ENCODE measurements around the gene ISOC2.
"Not testable (repeated sequence)": the region's sequence is repeated elsewhere in the genome, so short reads cannot be mapped to it uniquely, and the experiment has no call there.

Gene ISOC2, protein sequence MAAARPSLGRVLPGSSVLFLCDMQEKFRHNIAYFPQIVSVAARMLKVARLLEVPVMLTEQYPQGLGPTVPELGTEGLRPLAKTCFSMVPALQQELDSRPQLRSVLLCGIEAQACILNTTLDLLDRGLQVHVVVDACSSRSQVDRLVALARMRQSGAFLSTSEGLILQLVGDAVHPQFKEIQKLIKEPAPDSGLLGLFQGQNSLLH

DNA sequence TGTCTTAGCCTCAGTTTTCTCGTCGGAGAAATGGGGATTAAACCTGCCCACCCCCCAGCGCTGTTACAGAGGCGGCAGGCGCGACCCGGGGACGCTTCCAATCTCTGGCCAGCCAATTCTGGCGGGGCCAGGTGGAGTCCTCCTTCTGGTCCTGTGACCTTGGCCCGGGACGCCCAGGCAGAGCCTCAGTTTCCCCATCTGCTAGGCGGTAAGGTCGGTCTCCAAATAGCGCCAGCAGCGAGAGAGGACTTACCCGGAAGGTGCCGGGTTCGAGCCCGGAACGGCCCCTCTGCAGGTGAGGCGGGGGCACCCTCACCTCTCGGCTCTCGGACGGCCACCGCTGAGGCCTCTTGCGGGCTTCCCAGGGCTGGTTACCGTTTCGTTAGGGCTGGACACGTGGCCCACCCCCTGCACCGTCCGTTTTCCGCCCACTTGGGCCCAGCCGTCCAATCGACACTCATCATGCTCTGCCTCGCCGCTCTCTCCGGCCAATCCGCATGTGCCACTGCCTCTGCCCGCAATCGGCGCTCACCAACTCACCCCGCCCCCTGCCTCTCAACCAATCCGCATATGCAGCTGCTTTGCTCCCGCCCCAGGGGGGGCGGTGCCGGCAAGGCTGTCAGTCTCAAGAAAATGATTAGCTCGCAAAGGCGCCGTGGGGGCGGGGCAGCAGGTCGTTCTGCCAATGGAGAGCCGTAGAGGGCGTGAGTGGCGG is at the start of gene ISOC2:
TSS of gene ISOC2 (minus strand) at position 384 of the 715 bp plus-strand sequence. CDS start 5,156 bp downstream, outside the sequence.
- DNase-seq (ENCODE audit: low read depth in 2 of 3, low spot score in 2 of 3), result peak; percentile 99 to 100 (median 99)

DNA sequence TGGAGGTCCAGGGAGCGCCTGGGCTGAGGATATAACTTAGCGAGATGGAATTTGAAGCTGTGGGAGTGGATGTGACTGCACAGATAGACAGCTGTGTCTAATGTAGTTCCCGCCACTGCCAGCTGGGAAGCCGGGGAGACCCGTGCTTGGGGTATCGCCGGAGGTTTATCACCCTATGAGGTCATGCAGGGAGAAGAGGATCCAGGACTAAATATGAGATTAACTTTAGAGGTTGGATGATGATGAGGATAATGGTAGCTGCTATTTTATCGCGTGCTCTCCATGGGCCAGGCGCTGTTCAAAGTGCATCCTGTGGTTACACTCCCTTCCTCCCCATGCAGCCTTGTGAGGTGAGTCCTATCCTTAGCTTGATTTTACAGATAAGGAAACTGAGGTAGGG is 46.7 kb upstream of the ISOC2 start:
- DNase-seq (ENCODE audit: low read depth in 2 of 3, low spot score in 2 of 3), result no peak

DNA sequence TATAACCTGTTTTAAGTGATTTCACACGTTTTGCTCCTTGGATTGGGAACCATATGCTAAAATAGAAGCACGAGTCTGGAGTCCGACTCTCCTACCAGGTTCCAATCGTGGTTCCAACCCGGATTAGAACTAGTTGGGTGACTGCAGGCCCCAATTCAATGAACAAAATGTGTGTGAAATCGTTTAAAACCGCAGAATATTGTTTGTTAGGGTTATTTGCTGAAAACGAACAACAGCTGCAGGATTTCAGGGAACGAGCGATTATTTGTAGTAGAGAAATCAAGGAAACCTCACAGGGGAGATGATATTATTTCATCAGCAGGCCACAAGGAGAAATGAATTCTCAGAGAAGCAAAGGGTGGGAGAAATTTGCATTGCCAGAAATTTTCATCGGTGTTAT is 43.5 kb upstream of the ISOC2 start:
- no peak for DNase-seq (ENCODE audit: low read depth in 2 of 3, low spot score in 2 of 3)

DNA sequence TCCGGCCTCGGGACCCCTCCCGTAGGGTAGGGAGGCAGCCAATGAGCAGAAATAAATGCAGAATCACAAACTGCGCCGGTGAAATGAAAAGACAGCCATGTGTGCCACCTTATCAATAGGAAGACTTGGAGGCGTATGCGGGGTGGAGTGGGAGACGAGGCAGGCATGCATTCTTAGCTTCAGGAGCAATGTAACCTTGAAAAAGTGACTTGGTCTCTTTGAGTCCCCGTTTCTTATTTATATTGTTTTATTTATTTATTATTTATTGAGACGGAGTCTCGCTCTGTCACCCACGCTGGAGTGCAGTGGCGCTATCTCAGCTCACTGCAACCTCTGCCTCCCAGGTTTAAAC is 42.8 kb upstream of the ISOC2 start:
- DNase-seq (ENCODE audit: low read depth in 2 of 3, low spot score in 2 of 3), result no peak

DNA sequence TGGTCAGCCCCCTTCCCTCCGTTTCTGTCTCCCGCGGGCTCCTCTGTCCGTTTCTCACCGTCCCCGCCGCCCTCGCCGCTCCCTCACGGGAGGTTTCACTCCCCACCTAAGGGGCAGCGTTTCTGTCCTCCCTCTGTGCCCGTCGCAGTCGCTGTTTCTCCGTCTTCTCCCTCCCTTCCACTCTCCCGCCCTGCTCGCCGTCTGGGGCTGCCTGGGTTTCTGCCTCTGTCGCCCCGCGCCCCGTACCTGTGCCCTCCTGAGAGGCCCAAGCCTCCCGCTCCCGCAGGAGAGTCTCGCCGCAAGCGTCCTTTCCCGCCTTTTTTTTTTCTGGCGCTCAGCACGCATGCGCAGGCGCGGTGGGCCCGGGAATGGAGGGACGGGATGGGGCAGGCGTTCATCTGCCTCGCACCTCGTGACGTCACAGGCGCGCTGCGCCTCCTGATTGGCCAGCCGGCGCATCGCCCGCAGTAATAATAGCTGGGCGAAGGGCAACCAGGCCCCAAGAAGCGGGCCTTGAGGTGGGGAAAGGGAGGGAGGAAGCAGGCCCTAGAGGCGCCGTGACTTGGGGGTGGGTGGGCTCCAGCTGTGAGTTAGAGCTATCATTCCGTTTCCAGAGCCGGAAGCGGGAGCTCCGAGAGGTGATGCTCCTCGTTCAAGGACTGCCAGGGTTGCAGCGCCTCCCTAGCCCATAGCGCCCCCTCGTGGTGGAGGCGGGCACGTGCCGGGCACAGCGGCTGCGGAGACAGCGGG is 42.2 kb upstream of the ISOC2 start:
- DNase-seq (ENCODE audit: low read depth in 2 of 3, low spot score in 2 of 3), result peak; percentile 81 to 99 (median 99)

DNA sequence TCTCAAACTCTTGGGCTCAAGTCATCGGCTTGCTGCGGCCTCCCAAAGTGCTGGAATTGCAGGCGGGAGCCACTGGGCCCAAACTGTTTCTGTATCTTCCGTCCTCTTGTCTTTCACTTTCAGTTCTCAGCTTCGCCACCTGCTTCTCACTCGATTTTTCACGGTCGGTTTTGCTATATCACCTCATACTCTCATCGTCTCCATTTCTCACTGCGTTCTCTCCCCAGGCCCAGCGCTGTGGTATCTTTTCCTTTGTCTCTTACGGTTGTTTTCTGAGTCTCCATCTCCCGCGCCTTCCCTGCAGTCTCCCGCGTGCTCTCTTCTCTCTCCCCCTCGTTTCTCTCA is 41.7 kb upstream of the ISOC2 start:
- DNase-seq (ENCODE audit: low read depth in 2 of 3, low spot score in 2 of 3), result no peak

DNA sequence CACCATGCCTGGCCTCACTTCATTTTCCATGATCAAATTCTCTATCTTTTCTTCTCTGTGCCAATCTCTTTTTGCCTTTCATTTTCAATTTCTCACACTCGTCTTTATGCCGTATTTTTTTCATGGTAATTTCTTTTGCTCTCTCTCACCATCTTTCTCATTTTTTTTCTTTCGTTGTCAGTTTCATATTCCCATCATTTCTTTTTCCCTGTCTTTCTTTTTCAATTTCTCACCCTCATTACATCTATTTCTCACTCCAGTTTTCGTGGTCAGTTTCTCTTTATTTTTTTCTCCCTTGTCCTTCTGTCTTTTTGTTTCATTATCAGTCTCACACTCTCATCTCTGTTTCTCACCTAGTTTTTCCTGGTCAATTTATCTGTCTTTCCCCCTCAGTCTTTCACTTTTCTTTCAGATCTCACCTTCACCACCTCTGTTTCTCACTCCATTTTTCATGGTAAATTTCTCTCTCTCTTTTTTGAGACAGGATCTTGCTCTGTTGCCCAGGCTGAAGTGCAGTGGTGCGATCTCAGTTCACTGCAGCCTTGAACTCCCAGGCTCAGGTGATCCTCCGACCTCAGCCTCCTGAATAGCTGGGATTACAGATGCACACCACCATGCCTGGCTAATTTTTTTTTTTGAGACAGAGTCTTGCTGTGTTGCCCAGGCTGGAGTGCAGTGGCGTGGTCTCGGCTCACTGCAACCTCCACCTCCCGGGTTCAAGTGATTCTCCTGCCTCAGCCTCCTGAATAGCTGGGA is 40.9 kb upstream of the ISOC2 start:
- no peak for DNase-seq (ENCODE audit: low read depth in 2 of 3, low spot score in 2 of 3)

DNA sequence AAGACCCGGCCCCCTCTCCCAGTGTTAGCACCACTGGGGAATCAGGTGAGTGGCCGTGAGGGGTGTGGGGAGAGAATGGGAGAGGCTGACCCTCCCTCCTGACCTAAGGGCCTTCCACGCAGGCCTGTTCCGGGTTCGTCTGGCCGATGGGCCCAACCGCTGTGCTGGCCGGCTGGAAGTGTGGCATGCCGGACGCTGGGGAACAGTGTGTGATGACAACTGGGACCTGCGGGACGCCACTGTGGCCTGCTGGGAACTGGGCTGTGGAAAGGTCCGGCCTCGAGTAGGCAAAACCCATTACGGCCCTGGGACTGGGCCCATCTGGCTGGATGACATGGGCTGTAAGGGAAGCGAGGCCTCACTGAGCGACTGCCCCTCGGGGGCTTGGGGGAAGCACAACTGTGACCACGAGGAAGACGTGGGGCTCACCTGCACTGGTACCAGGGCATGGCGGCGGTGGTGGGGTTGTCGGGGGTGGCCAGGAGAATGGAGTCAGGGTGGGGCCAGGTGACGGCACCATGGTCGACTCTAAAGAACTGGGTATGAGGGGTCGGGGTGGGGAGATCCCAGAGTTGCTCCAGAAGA is 39.0 kb upstream of the ISOC2 start:
- no peak for DNase-seq (ENCODE audit: low read depth in 2 of 3, low spot score in 2 of 3)

DNA sequence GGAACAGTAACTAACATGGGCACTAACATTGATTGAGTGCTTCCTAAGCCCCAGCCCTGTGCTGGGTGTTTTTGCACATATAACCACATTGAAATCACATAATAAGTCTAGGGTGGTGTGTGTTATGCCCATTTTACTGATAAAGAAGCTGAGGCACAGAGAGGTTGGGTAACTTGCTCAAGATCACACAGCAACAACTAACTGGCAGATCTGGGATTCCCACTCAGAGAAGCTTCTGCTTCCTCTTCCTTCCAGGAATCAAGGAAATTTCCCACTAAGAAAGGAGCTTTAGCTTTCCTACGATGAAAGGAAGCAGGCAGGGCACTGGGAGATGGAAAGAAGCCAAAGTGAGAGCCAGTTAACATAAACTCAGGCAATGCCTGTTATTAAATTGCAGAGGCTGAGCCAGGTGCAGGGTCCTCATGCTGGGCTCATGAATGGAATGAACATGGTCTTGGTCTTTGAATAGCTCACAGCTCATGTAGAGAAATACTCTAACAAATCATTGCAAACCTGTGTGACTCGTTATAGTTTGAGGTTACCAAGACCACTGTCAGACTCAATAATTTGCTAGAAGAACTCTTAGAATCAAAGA is 36.9 kb upstream of the ISOC2 start:
- DNase-seq (ENCODE audit: low read depth in 2 of 3, low spot score in 2 of 3), result no peak

DNA sequence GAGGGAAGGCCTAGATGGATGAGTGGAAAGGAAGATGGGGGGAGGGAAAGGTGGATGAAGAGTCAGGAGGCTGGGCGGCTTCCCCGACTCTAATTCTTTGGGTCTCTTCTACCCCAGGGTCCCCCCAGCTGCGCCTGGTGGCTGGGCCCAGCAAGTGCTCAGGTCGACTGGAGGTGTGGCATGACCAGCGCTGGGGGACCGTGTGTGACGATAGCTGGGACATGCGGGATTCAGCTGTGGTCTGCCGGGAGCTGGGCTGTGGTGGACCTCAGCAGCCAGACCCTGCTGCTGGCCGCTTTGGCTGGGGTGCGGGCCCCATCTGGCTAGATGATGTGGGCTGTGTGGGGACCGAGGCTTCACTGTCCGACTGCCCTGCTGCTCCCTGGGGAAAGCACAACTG is 36.3 kb upstream of the ISOC2 start:
- no peak for DNase-seq (ENCODE audit: low read depth in 2 of 3, low spot score in 2 of 3)

DNA sequence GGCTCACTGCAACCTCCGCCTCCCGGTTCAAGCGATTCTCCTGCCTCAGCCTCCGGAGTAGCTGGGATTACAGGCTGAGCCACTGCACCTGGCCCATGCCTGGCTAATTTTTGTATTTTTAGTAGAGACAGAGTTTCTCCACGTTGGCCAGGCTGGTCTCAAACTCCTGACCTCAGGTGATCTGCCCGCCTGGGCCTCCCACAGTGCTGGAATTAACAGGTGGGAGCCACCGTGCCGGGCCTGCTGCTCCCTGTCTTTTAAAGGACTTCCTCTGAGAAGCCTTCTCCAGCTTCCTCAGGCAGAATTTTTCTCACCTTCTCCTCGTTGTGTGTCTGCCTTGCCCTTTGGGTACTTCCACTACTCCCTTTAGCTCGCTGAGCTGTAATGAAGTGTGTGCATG is 35.4 kb upstream of the ISOC2 start:
- not testable (repeated sequence) for DNase-seq (ENCODE audit: low read depth in 2 of 3, low spot score in 2 of 3)

DNA sequence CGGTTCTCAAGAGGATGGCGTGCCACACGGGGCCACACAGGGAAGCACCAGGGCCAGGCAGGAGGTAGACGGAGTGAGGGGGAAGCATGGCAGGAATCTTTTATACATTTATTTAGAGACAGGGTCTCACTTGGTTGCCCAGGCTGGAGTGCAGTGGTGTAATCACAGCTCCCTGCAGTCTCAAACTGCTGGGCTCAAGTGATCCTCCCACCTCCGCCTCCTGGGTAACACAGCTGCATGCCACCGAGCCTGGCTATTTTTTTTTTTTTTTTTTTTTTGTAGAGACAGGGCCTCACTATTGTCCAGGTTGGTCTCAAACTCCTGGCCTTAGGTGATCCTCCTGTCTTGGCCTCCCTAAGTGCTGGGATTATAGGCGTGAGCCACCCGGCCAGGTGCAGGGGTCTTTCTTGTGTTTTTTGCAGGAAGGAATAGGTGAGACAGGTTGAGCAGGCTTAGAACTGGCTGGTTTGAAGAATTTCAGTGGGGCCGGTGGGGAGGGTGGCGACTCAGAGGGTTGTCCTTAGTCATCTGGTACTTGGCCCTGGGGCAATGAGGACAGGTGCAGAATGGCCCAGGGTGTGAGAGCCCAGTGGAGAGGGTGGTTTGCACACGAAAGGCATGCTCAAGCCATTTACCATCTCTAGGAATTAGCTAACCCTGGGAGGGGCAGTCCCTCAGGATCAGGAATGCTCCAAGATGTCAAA is 34.4 kb upstream of the ISOC2 start:
- DNase-seq (ENCODE audit: low read depth in 2 of 3, low spot score in 2 of 3), result no peak

DNA sequence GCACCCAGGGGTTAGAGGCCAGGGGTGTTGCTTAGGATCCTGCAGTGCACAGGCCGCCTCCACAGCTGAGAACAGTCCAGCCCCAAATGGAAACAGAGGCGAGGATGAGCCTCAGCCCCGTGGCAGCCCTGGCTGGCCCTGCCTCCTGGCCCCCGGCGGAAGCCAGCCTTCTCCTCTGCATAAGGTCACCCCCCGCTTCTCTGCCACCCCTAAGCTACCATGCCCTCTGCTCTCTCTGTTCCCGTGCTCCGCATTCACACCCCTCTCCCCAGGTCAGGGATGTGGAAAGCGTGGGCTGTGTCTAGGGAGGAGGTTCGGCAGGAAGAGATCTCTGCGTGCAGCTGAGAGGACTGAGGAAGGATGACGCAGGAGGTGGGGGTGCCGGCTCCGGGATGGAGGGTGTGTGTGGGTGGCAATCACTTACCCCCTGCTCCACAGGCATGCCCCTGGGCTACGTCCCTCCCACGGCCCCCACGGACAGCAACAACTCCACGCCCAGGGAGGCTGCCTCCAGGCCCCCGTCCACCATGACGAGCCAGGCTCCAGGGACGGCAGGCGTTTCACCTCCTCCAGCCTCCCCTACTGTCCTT is 32.8 kb upstream of the ISOC2 start:
- no peak for DNase-seq (ENCODE audit: low read depth in 2 of 3, low spot score in 2 of 3)

DNA sequence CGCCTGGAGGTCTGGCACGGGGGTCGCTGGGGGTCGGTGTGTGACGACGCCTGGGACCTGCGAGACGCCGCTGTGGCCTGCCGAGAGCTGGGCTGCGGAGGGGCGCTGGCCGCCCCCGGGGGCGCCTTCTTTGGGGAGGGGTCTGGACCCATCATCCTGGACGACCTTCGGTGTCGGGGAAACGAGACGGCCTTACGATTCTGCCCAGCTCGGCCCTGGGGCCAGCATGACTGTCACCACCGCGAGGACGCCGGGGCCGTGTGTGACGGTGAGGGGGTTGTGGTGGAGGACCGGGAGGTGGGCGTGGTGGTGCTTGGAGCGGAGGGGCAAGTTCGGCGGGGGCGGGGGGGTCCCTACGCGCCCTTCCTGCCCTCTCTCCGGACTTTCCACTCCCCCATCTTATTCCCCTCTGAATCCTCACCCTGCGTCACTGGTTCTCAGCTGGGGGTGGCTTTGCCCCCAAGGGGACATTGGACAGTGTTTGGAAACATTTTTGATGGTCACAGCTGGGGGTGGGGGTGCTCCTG is 32.3 kb upstream of the ISOC2 start:
- no peak for DNase-seq (ENCODE audit: low read depth in 2 of 3, low spot score in 2 of 3)

DNA sequence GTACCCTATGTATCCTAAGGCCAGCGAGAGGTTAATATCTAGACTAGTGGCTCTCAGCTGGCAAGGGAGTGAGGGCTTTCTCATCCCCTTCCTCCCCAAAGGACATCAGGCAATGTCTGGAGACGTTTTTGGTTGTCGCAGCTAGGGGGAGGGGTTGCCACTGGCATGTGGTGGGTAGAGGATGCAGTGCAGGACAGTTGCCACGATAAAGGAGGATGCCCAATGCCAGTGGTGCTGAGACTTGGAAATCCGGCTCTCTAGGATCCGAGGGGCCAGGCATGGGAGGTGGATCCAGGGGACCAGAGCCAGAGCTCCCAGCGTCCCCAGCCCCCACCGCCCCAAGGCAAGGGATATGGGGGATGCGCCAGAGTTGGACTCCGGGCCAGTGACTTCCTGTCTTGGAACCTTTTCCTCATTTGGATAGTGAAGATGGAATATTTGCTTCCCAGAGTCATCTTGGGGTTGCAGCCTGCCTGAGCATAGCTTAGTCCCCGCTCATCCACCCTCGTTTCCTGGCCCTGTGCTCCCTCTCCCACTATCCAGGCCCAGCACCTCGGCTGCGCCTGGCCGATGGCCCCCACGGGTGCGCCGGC is 31.7 kb upstream of the ISOC2 start:
- DNase-seq (ENCODE audit: low read depth in 2 of 3, low spot score in 2 of 3), result no peak

DNA sequence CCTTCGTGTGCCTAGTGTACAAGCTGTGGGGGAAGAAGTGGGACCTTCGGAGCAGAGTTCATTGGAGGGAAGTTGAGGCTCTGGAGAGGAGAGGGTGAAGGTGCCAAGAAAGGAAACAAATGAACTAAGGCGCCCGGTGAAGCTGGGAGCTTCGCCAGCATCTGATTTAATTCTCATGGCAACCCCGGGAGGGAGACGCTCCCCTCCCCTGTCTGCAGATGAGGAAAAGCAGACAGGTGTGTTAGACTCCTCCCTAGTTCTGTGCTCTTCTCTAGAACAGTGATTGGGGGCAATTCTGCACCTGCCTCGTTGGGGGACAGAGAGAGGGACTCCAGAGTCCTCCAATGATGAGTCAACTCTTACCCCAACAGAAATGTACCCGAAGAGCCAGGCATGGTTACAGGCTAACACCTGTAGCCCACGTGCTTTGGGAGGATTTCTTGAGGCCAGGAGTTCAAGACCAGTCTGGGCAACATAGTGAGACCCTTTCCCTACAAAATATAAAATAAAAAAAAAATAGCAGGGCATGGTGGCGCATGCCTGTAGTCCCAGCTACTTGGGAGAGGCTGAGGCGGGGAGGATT is 31.0 kb upstream of the ISOC2 start:
- DNase-seq (ENCODE audit: low read depth in 2 of 3, low spot score in 2 of 3), result no peak

DNA sequence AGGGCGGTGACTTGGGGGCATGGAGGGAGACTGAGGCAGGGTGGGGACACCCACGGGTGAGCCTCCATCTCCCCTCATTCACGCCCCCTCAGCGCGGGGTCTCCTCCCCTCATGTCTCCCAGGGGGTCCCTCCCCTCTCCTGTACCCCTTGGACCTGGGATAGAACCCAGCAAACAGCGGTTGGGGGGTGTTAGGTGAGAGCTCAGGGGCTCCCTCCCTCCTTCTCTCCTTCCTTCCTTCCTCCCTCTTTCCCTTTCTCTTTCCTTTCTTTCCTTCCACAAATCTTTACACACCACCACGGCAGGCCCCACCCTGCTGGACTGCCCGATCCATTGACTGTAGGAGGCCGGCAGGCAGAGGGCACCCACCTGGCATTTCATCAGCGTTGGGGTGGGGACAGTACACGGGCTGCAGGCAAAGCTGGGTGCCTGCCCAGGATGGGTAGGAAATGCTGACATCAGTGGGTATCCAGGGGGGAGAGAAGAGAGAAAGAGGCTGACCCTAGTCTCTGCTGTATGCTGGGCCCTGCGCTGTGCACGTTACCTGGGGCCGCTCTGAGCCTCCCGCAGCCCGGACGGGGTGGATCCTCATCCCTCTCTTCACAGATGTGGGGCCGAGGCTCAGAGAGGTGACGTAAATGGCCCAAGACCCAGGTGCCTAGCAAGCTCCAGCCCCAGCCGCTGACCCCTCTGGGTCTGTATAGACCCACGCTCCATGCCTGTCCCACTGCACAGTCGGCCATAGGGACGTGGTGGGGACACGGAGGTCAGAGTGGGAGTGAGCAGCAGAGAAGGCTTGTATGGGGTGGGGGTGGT is 30.3 kb upstream of the ISOC2 start:
- no peak for DNase-seq (ENCODE audit: low read depth in 2 of 3, low spot score in 2 of 3)

Data from activated CD8-positive, alpha-beta memory T cell treated with anti-CD3 and anti-CD28 coated beads for 48 hours (primary cell).